Memory B cell (primary cell): ENCODE results near the gene C11orf68.

Experiments
- ATAC-seq: fragments of 150-1000 bp; cut with Tn5 transposase; 2 replicates; pipeline ENCODE4 v1.10.0; 2021; ENCODE audit warnings: low read depth, mild to moderate bottlenecking, moderate library complexity
- DNase-seq, 2 donors: peaks; one replicate each; pipeline ENCODE4 v3.0.0; 2022; ENCODE audit warnings: low spot score in 2 of 2
- H3K27ac Mint-ChIP-seq: one replicate; pipeline ENCODE4 v1.8.0; 2022; ENCODE audit warnings: mild to moderate bottlenecking, moderate library complexity, mixed read lengths
- H3K27me3 Mint-ChIP-seq: one replicate; pipeline ENCODE4 v1.8.0; 2022; ENCODE audit warnings: mixed read lengths
- H3K36me3 Mint-ChIP-seq: one replicate; pipeline ENCODE4 v1.8.0; 2022; ENCODE audit warnings: mild to moderate bottlenecking, mixed read lengths
- H3K4me1 Mint-ChIP-seq: one replicate; pipeline ENCODE4 v1.8.0; 2022; ENCODE audit warnings: mixed read lengths
- H3K4me3 Mint-ChIP-seq: one replicate; pipeline ENCODE4 v1.8.0; 2022; ENCODE audit warnings: mild to moderate bottlenecking, moderate library complexity, mixed read lengths
- H3K9me3 Mint-ChIP-seq: one replicate; pipeline ENCODE4 v1.8.0; 2022; ENCODE audit warnings: mixed read lengths

C11orf68 gene

GRCh38 chr11:65915101-65915820 is 3.6 kb downstream of the C11orf68 start:
- DNase-seq (no peak), ATAC-seq (no peak)
- H3K36me3 Mint-ChIP-seq: peaks cover 4% of the 10 kb centered on the region
- peaks cover 25% of the 10 kb centered on the region for H3K4me1 Mint-ChIP-seq
- no peak overlapping the region for H3K27ac Mint-ChIP-seq
- peaks cover 3% of the 10 kb centered on the region for H3K27me3 Mint-ChIP-seq
- no peaks in the 10 kb centered on the region for H3K9me3 Mint-ChIP-seq
- H3K4me3 Mint-ChIP-seq: no peak overlapping the region

GRCh38 chr11:65912845-65913244 is 6.0 kb downstream of the C11orf68 start:
- H3K27ac Mint-ChIP-seq: no peak overlapping the region
- H3K4me3 Mint-ChIP-seq: no peak overlapping the region
- peaks cover 25% of the 10 kb centered on the region for H3K4me1 Mint-ChIP-seq
- H3K9me3 Mint-ChIP-seq: no peaks in the 10 kb centered on the region
- peaks cover 4% of the 10 kb centered on the region for H3K36me3 Mint-ChIP-seq
- no peak for DNase-seq
- peaks cover 12% of the 10 kb centered on the region for H3K27me3 Mint-ChIP-seq
- no peak for ATAC-seq

- Mint-ChIP-seq H3K9me3 (no peaks in the 10 kb centered on the region), H3K4me1 (peaks cover 22% of the 10 kb centered on the region), H3K27ac (no peak overlapping the region), H3K4me3 (no peak overlapping the region), H3K27me3 (peaks cover 13% of the 10 kb centered on the region), H3K36me3 (peaks cover 1% of the 10 kb centered on the region)
- ATAC-seq (no peak), DNase-seq (no peak)
These were observed 6.9 kb downstream of the C11orf68 start for GRCh38 chr11:65911682-65912568.

GRCh38 chr11:65907878-65908277 is 11.0 kb downstream of the C11orf68 start:
- DNase-seq (no peak), ATAC-seq (no peak)
- Mint-ChIP-seq H3K9me3 (no peaks in the 10 kb centered on the region), H3K4me3 (no peak overlapping the region), H3K27ac (no peak overlapping the region), H3K4me1 (peaks cover 5% of the 10 kb centered on the region), H3K27me3 (peaks cover 20% of the 10 kb centered on the region), H3K36me3 (no peaks in the 10 kb centered on the region)

GRCh38 chr11:65906602-65907001 is 12.3 kb downstream of the C11orf68 start:
- H3K9me3 Mint-ChIP-seq: no peaks in the 10 kb centered on the region
- H3K36me3 Mint-ChIP-seq: no peaks in the 10 kb centered on the region
- DNase-seq: no peak
- ATAC-seq: no peak
- H3K4me1 Mint-ChIP-seq: peaks cover 4% of the 10 kb centered on the region
- H3K27ac Mint-ChIP-seq: no peak overlapping the region
- peaks cover 21% of the 10 kb centered on the region for H3K27me3 Mint-ChIP-seq
- no peak overlapping the region for H3K4me3 Mint-ChIP-seq

- Mint-ChIP-seq H3K9me3 (no peaks in the 10 kb centered on the region), H3K27ac (no peak overlapping the region), H3K4me3 (no peak overlapping the region), H3K36me3 (no peaks in the 10 kb centered on the region), H3K27me3 (peaks cover 14% of the 10 kb centered on the region), H3K4me1 (peaks cover 2% of the 10 kb centered on the region)
- DNase-seq: no peak
- no peak for ATAC-seq
These were observed 15.1 kb downstream of the C11orf68 start for GRCh38 chr11:65903715-65904114.

- H3K27ac Mint-ChIP-seq: no peak overlapping the region
- no peaks in the 10 kb centered on the region for H3K36me3 Mint-ChIP-seq
- DNase-seq (no peak), ATAC-seq (no peak)
- H3K4me1 Mint-ChIP-seq: peaks cover 2% of the 10 kb centered on the region
- no peaks in the 10 kb centered on the region for H3K9me3 Mint-ChIP-seq
- H3K4me3 Mint-ChIP-seq: no peak overlapping the region
- H3K27me3 Mint-ChIP-seq: peaks cover 12% of the 10 kb centered on the region
These were observed 15.8 kb downstream of the C11orf68 start for GRCh38 chr11:65903068-65903481.

GRCh38 chr11:65900899-65901180 is 18.0 kb downstream of the C11orf68 start:
- no peaks in the 10 kb centered on the region for H3K36me3 Mint-ChIP-seq
- H3K4me3 Mint-ChIP-seq: no peak overlapping the region
- DNase-seq (no peak), ATAC-seq (no peak)
- H3K4me1 Mint-ChIP-seq: peaks cover 4% of the 10 kb centered on the region
- H3K9me3 Mint-ChIP-seq: no peaks in the 10 kb centered on the region
- H3K27me3 Mint-ChIP-seq: peaks cover 6% of the 10 kb centered on the region
- peak overlapping the region; percentile 60 for H3K27ac Mint-ChIP-seq

- Mint-ChIP-seq H3K4me1 (peaks cover 4% of the 10 kb centered on the region), H3K27ac (peak within 1 kb of the TSS; percentile 60), H3K27me3 (peaks cover 6% of the 10 kb centered on the region), H3K9me3 (no peaks in the 10 kb centered on the region), H3K36me3 (no peaks in the 10 kb centered on the region), H3K4me3 (peak within 1 kb of the TSS; percentile 70)
- ATAC-seq (peak; percentile 97), DNase-seq (peak; percentile 81 to 90)
These were observed 18.6 kb downstream of the C11orf68 start, which contains the start of gene FOSL1 for GRCh38 chr11:65900125-65900898. Gene FOSL1, minus strand, starts transcription at chr11:65900388. Its CDS starts 49 bp downstream, at chr11:65900339.

GRCh38 chr11:65899356-65900124 is 19.3 kb downstream of the C11orf68 start:
- ATAC-seq (no peak), DNase-seq (no peak)
- Mint-ChIP-seq H3K27me3 (peaks cover 6% of the 10 kb centered on the region), H3K36me3 (no peaks in the 10 kb centered on the region), H3K27ac (peak overlapping the region; percentile 60), H3K4me3 (peak overlapping the region; percentile 70), H3K4me1 (peaks cover 4% of the 10 kb centered on the region), H3K9me3 (no peaks in the 10 kb centered on the region)

GRCh38 chr11:65898656-65899355 is 20.1 kb downstream of the C11orf68 start:
- ATAC-seq (no peak), DNase-seq (no peak)
- no peaks in the 10 kb centered on the region for H3K9me3 Mint-ChIP-seq
- no peak overlapping the region for H3K27ac Mint-ChIP-seq
- peaks cover 9% of the 10 kb centered on the region for H3K4me1 Mint-ChIP-seq
- H3K27me3 Mint-ChIP-seq: peaks cover 5% of the 10 kb centered on the region
- H3K36me3 Mint-ChIP-seq: no peaks in the 10 kb centered on the region
- peak overlapping the region; percentile 81 for H3K4me3 Mint-ChIP-seq

- H3K27ac Mint-ChIP-seq: no peak overlapping the region
- DNase-seq (no peak), ATAC-seq (no peak)
- H3K9me3 Mint-ChIP-seq: no peaks in the 10 kb centered on the region
- H3K36me3 Mint-ChIP-seq: no peaks in the 10 kb centered on the region
- H3K4me1 Mint-ChIP-seq: peaks cover 21% of the 10 kb centered on the region
- no peak overlapping the region for H3K4me3 Mint-ChIP-seq
- H3K27me3 Mint-ChIP-seq: peaks cover 2% of the 10 kb centered on the region
These were observed 21.8 kb downstream of the C11orf68 start for GRCh38 chr11:65897020-65897471.
